Measurements from ENCODE around the gene PTPN14. TPM values are rescaled to one million over a fixed set of nuclear protein-coding genes. Genes with fewer than 3 reads are reported as not detected.
A peak's percentile ranks its signal among the peaks of the same experiment; 100 is the strongest.

Gene PTPN14
- total and polyA plus RNA-seq, 2 donors, result 1.3 to 4.3 TPM

DNA sequence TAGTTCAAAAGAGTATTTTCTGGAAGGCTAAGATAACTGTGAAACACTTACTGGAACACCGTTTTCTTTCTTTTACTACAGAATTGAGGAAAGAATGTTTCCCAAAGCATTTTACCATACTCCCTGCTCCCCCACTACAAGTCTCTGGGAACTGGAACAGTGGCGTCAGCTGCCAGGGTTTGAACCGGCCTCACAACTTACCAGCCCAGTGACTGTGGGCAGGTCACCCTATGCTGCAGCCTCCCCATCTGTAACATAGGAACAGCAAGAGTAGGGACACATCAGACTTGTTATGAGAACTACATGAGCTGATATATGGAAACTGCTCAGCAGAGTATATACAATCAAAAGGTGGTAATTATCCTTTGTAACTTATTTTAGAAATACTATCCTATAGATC, 91.5 kb downstream of the PTPN14 start:
- DNase-seq (ENCODE audit: low read depth in 6 of 9, low spot score in 9 of 9), result no peak
- no peak overlapping the region for H3K27ac ChIP-seq (ENCODE audit: low read depth in 1 of 2, low read length in 1 of 2)
- H3K4me1 ChIP-seq (ENCODE audit: control insufficient read depth in 2 of 2, insufficient read depth in 2 of 2, low read length in 2 of 2), result peaks cover 3 to 5% of the 10 kb centered on the region in 2 donors
- no peaks in the 10 kb centered on the region for H3K36me3 ChIP-seq (ENCODE audit: control insufficient read depth in 2 of 2, insufficient read depth in 2 of 2, low read length in 1 of 2)
- H3K9me3 ChIP-seq (ENCODE audit: control insufficient read depth in 2 of 2, insufficient read depth in 1 of 2, low read length in 1 of 2), result no peaks in the 10 kb centered on the region
- H3K27me3 ChIP-seq (ENCODE audit: control insufficient read depth in 2 of 2, insufficient read depth in 1 of 2, low read length in 1 of 2), result no peaks in the 10 kb centered on the region
- H3K4me3 ChIP-seq (ENCODE audit: low read length in 2 of 2), result no peak overlapping the region
- WGBS, result 97% methylated on average over 3 of the region's 3 CpGs

- no peaks in the 10 kb centered on the region for H3K27me3 ChIP-seq (ENCODE audit: control insufficient read depth in 2 of 2, insufficient read depth in 1 of 2, low read length in 1 of 2)
- no peaks in the 10 kb centered on the region for H3K9me3 ChIP-seq (ENCODE audit: control insufficient read depth in 2 of 2, insufficient read depth in 1 of 2, low read length in 1 of 2)
- peaks cover 3 to 7% of the 10 kb centered on the region in 2 donors for H3K4me1 ChIP-seq (ENCODE audit: control insufficient read depth in 2 of 2, insufficient read depth in 2 of 2, low read length in 2 of 2)
- no peak for DNase-seq (ENCODE audit: low read depth in 6 of 9, low spot score in 9 of 9)
- no peak overlapping the region for H3K27ac ChIP-seq (ENCODE audit: low read depth in 1 of 2, low read length in 1 of 2)
- 98% methylated on average over 1 of the region's 1 CpG for WGBS
- H3K36me3 ChIP-seq (ENCODE audit: control insufficient read depth in 2 of 2, insufficient read depth in 2 of 2, low read length in 1 of 2), result no peaks in the 10 kb centered on the region
- H3K4me3 ChIP-seq (ENCODE audit: low read length in 2 of 2), result no peak overlapping the region
Observed at GRCh38 chr1:214458541-214458940, 92.9 kb downstream of the PTPN14 start.

DNA sequence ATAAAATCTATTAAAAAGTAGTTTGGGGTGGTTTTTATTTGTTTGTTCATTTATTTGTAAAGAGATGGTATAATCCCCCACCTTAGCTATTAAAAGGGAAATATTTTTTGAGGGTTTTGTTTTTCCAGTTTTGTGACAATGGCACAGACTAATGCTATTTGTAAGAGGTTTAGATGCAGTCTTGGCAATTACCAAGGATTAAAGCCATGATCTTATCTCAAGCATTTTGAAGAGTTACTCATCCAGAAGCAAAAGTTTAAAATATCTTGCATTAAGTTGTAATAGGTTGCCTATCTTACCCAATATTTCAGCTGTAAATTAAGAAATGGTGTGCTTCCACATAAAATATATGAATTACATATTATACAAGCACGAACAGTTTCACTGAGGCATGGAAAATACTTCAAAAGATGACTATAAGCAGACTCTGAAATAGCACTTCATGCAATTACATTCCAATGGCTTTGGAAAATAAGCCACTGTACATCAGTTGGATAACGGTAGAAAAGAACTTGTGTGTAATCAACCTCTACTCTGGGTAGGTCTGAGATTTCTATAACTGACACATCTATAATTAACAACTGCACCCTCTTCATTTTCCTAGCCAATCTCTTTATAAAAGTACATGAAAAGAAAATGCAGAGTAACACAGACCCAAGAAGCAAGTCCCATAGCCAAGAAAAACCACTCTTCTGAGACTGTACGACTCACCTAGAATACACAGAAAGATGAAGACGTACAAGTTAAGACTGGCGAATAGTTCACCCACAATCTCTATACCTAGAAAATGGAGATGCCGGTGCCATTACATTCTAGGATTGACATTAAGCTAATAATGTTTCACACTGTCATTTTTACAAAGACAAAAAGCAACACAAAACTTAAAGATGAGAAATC, 95.2 kb downstream of the PTPN14 start:
- no peaks in the 10 kb centered on the region for H3K27me3 ChIP-seq (ENCODE audit: control insufficient read depth in 2 of 2, insufficient read depth in 1 of 2, low read length in 1 of 2)
- H3K27ac ChIP-seq (ENCODE audit: low read depth in 1 of 2, low read length in 1 of 2), result no peak overlapping the region
- H3K36me3 ChIP-seq (ENCODE audit: control insufficient read depth in 2 of 2, insufficient read depth in 2 of 2, low read length in 1 of 2), result no peaks in the 10 kb centered on the region
- peaks cover 3 to 7% of the 10 kb centered on the region in 2 donors for H3K4me1 ChIP-seq (ENCODE audit: control insufficient read depth in 2 of 2, insufficient read depth in 2 of 2, low read length in 2 of 2)
- no peak for DNase-seq (ENCODE audit: low read depth in 6 of 9, low spot score in 9 of 9)
- H3K4me3 ChIP-seq (ENCODE audit: low read length in 2 of 2), result no peak overlapping the region
- 88% methylated on average over 6 of the region's 6 CpGs for WGBS
- no peaks in the 10 kb centered on the region for H3K9me3 ChIP-seq (ENCODE audit: control insufficient read depth in 2 of 2, insufficient read depth in 1 of 2, low read length in 1 of 2)

GRCh38 chr1:214455479-214455878, 95.9 kb downstream of the PTPN14 start:
- no peak for DNase-seq (ENCODE audit: low read depth in 6 of 9, low spot score in 9 of 9)
- H3K4me1 ChIP-seq (ENCODE audit: control insufficient read depth in 2 of 2, insufficient read depth in 2 of 2, low read length in 2 of 2), result peaks cover 3 to 7% of the 10 kb centered on the region in 2 donors
- 28% methylated on average over 3 of the region's 3 CpGs for WGBS
- no peaks in the 10 kb centered on the region for H3K9me3 ChIP-seq (ENCODE audit: control insufficient read depth in 2 of 2, insufficient read depth in 1 of 2, low read length in 1 of 2)
- no peak overlapping the region for H3K27ac ChIP-seq (ENCODE audit: low read depth in 1 of 2, low read length in 1 of 2)
- no peaks in the 10 kb centered on the region for H3K36me3 ChIP-seq (ENCODE audit: control insufficient read depth in 2 of 2, insufficient read depth in 2 of 2, low read length in 1 of 2)
- no peak overlapping the region for H3K4me3 ChIP-seq (ENCODE audit: low read length in 2 of 2)
- no peaks in the 10 kb centered on the region for H3K27me3 ChIP-seq (ENCODE audit: control insufficient read depth in 2 of 2, insufficient read depth in 1 of 2, low read length in 1 of 2)

DNA sequence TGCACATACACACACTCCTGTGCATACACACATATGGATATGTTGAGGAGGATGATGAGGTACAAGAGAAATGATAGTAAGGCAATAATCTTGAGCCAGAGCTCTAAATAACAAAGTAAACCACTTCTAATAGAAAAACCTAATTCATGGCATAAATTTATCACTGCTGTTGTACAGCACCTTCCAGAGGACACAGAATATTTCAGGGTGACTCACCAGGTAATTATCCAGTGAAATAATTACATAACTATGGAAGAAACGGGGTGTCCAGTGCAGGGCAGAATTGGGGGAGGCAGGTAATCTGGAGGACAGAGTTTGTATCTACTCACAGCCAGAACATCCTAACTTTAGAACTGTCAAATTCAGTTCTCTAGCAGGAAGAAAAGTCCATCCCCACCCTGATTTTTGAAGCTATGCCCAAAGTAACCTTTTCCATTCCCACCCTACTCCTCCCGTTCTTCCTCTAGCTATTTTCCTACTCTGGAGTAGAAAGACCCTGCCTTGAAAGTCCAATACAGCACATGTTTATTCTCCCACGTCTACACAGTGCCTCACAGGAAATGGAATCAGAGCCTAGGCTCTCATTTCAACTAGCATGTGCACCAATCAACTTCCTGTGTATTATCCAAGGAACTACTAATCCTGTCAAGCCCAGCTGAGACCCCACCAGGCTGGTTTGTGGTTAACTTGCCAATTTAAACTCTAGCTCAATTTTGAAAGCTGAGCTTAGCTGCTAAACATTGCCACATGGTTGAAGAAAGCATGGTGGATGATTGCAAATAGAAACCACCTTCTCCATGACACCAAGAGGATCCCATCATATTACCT, 96.6 kb downstream of the PTPN14 start:
- Histone ChIP-seq H3K4me3 (ENCODE audit: low read length in 2 of 2) (no peak overlapping the region), H3K9me3 (ENCODE audit: control insufficient read depth in 2 of 2, insufficient read depth in 1 of 2, low read length in 1 of 2) (no peaks in the 10 kb centered on the region), H3K27me3 (ENCODE audit: control insufficient read depth in 2 of 2, insufficient read depth in 1 of 2, low read length in 1 of 2) (no peaks in the 10 kb centered on the region), H3K4me1 (ENCODE audit: control insufficient read depth in 2 of 2, insufficient read depth in 2 of 2, low read length in 2 of 2) (peaks cover 3 to 7% of the 10 kb centered on the region in 2 donors), H3K27ac (ENCODE audit: low read depth in 1 of 2, low read length in 1 of 2) (no peak overlapping the region), H3K36me3 (ENCODE audit: control insufficient read depth in 2 of 2, insufficient read depth in 2 of 2, low read length in 1 of 2) (no peaks in the 10 kb centered on the region)
- 64% methylated on average over 3 of the region's 3 CpGs for WGBS
- DNase-seq (ENCODE audit: low read depth in 6 of 9, low spot score in 9 of 9), result peak in 1 of 9 donors; percentile 33

DNA sequence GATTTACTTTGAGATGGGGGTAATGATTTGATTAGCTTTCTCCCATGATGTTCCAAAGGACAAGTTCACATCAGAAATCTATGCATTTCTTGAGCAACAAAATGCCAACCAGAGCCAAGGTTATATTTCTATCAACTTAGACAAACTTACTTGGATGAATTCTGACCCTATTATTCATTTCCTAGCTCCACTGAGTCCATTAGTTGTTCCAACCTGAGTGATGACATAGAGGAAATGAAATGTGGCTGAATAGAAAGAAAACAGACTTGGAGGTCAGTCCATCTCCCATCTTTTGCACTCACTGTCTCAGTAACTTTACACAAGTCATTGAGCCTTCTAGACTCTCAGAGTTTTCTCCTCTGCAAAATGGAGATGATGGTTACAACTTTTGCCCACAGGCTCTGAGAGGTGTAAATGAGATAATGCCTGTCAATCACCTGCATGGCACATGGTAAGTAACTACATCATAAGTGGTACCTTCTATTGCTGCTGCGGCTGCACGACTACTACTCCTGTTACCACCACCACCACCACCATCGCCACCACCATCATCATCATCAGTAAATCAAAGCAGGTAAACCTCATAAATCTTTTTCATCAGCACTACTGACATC, 98.2 kb downstream of the PTPN14 start:
- WGBS, result 91% methylated on average over 3 of the region's 3 CpGs

GRCh38 chr1:214452152-214452784, 99.1 kb downstream of the PTPN14 start:
- Histone ChIP-seq H3K9me3 (ENCODE audit: control insufficient read depth in 2 of 2, insufficient read depth in 1 of 2, low read length in 1 of 2) (no peaks in the 10 kb centered on the region), H3K36me3 (ENCODE audit: control insufficient read depth in 2 of 2, insufficient read depth in 2 of 2, low read length in 1 of 2) (no peaks in the 10 kb centered on the region), H3K27me3 (ENCODE audit: control insufficient read depth in 2 of 2, insufficient read depth in 1 of 2, low read length in 1 of 2) (no peaks in the 10 kb centered on the region), H3K4me1 (ENCODE audit: control insufficient read depth in 2 of 2, insufficient read depth in 2 of 2, low read length in 2 of 2) (peaks cover 3 to 7% of the 10 kb centered on the region in 2 donors), H3K4me3 (ENCODE audit: low read length in 2 of 2) (no peak overlapping the region), H3K27ac (ENCODE audit: low read depth in 1 of 2, low read length in 1 of 2) (no peak overlapping the region)
- peak in 1 of 9 donors; percentile 34 for DNase-seq (ENCODE audit: low read depth in 6 of 9, low spot score in 9 of 9)
- 91% methylated on average over 10 of the region's 10 CpGs for WGBS

More for the DNA sequence above, 98.2 kb downstream of the PTPN14 start:
- Histone ChIP-seq H3K4me1 (ENCODE audit: control insufficient read depth in 2 of 2, insufficient read depth in 2 of 2, low read length in 2 of 2) (peaks cover 3 to 7% of the 10 kb centered on the region in 2 donors), H3K27me3 (ENCODE audit: control insufficient read depth in 2 of 2, insufficient read depth in 1 of 2, low read length in 1 of 2) (no peaks in the 10 kb centered on the region), H3K27ac (ENCODE audit: low read depth in 1 of 2, low read length in 1 of 2) (no peak overlapping the region), H3K36me3 (ENCODE audit: control insufficient read depth in 2 of 2, insufficient read depth in 2 of 2, low read length in 1 of 2) (no peaks in the 10 kb centered on the region), H3K9me3 (ENCODE audit: control insufficient read depth in 2 of 2, insufficient read depth in 1 of 2, low read length in 1 of 2) (no peaks in the 10 kb centered on the region), H3K4me3 (ENCODE audit: low read length in 2 of 2) (no peak overlapping the region)
- DNase-seq (ENCODE audit: low read depth in 6 of 9, low spot score in 9 of 9), result no peak

GRCh38 chr1:214451596-214451995, 99.8 kb downstream of the PTPN14 start:
- no peaks in the 10 kb centered on the region for H3K27me3 ChIP-seq (ENCODE audit: control insufficient read depth in 2 of 2, insufficient read depth in 1 of 2, low read length in 1 of 2)
- no peaks in the 10 kb centered on the region for H3K36me3 ChIP-seq (ENCODE audit: control insufficient read depth in 2 of 2, insufficient read depth in 2 of 2, low read length in 1 of 2)
- H3K27ac ChIP-seq (ENCODE audit: low read depth in 1 of 2, low read length in 1 of 2), result no peak overlapping the region
- 92% methylated on average over 4 of the region's 4 CpGs for WGBS
- no peaks in the 10 kb centered on the region for H3K9me3 ChIP-seq (ENCODE audit: control insufficient read depth in 2 of 2, insufficient read depth in 1 of 2, low read length in 1 of 2)
- H3K4me1 ChIP-seq (ENCODE audit: control insufficient read depth in 2 of 2, insufficient read depth in 2 of 2, low read length in 2 of 2), result peaks cover 3 to 11% of the 10 kb centered on the region in 2 donors
- no peak overlapping the region for H3K4me3 ChIP-seq (ENCODE audit: low read length in 2 of 2)
- DNase-seq (ENCODE audit: low read depth in 6 of 9, low spot score in 9 of 9), result no peak

Data from thymus (tissue), 11 donors.